Parathyroid adenoma (tissue), 2 donors: ENCODE measurements around the gene RXFP3.

Experiments
- H2AFZ ChIP-seq: fragments of 300-600 bp; sonication (generic); one replicate; pipeline ENCODE4 v1.7.0; 2017; ENCODE audit warnings: antibody characterized with exemption, mild to moderate bottlenecking
- H3K27ac ChIP-seq: fragments of 300-600 bp; sonication (generic); one replicate; pipeline ENCODE4 v1.7.0; 2017
- H3K27me3 ChIP-seq: fragments of 300-600 bp; sonication (generic); one replicate; pipeline ENCODE4 v1.7.0; 2017; ENCODE audit warnings: low read length; ENCODE audit not compliant: control insufficient read depth, insufficient read depth
- H3K36me3 ChIP-seq: fragments of 300-600 bp; sonication (generic); one replicate; pipeline ENCODE4 v1.7.0; 2017; ENCODE audit warnings: low read length; ENCODE audit not compliant: control insufficient read depth, insufficient read depth
- H3K4me1 ChIP-seq: fragments of 300-600 bp; sonication (generic); one replicate; pipeline ENCODE4 v1.7.0; 2017; ENCODE audit warnings: control low read depth
- H3K4me2 ChIP-seq: fragments of 300-600 bp; sonication (generic); one replicate; pipeline ENCODE4 v1.7.0; 2017; ENCODE audit warnings: low read length
- H3K4me3 ChIP-seq: fragments of 300-600 bp; sonication (generic); one replicate; pipeline ENCODE4 v1.7.0; 2017; ENCODE audit warnings: low read depth, low read length
- H3K79me2 ChIP-seq: fragments of 300-600 bp; sonication (generic); one replicate; pipeline ENCODE4 v1.7.0; 2017; ENCODE audit warnings: control low read depth
- H3K9ac ChIP-seq: fragments of 300-600 bp; sonication (generic); one replicate; pipeline ENCODE4 v1.7.0; 2017; ENCODE audit warnings: mild to moderate bottlenecking
- H3K9me3 ChIP-seq: fragments of 300-600 bp; sonication (generic); one replicate; pipeline ENCODE4 v1.7.0; 2017; ENCODE audit warnings: low read length; ENCODE audit not compliant: control insufficient read depth
- CTCF ChIP-seq: fragments of 300-600 bp; sonication (generic); IDR thresholded peaks from one replicate; pipeline ENCODE4 v1.7.0; 2017; ENCODE audit warnings: antibody characterized with exemption, mild to moderate bottlenecking
- donor health status: primary hyperparathyroidism.

RXFP3 gene

DNA sequence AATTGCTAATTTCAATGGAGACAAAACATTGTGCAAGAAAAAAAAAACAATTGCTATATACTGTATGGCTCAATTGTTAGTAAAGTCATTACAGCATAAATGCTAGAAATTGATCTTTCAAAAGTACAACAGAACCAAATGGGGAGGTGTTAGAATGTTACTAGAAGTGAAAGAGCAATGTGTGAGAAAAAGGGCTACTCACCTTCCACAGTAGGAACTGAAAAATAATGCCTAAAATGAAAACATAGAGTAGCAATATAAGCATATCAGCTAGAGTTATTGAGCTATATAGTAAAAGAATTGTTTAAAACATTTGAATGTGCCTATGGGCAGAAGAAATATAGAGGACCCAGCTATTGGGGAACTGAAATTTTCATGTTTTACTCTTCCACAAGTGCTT lies 10.9 kb upstream of the RXFP3 start:
- Histone ChIP-seq H3K9me3 (no peaks in the 10 kb centered on the region), H3K4me2 (no peak overlapping the region), H3K9ac (no peak overlapping the region), H3K4me1 (no peaks in the 10 kb centered on the region), H3K27ac (no peak overlapping the region), H2AFZ (no peak overlapping the region), H3K79me2 (no peaks in the 10 kb centered on the region), H3K27me3 (no peaks in the 10 kb centered on the region), H3K4me3 (no peak overlapping the region), H3K36me3 (no peaks in the 10 kb centered on the region)
- TF ChIP-seq CTCF = no peak

DNA sequence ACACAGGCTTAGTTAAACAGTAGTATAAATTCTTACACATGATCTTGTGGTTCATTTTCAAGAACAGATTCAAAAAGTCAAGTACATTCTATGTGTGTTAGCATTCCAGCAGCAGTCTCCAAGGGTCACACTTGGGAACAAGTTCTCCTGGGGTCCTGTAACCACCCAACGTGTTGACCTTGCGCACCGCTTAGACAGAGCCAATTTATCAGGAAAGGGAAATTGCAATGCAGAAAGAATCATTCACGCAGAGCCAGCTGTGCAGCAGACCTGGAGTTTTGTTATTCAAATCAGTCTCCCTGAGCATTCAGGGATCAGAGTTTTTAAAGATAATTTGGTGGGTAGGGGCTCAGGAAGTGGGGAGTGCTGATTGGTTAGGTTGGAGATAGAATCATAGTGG lies 8.5 kb upstream of the RXFP3 start:
- Histone ChIP-seq H3K27me3 (no peaks in the 10 kb centered on the region), H3K79me2 (no peaks in the 10 kb centered on the region), H3K4me1 (no peaks in the 10 kb centered on the region), H3K36me3 (no peaks in the 10 kb centered on the region), H3K4me3 (no peak overlapping the region), H3K9me3 (no peaks in the 10 kb centered on the region), H3K27ac (no peak overlapping the region), H3K4me2 (no peak overlapping the region), H3K9ac (no peak overlapping the region), H2AFZ (no peak overlapping the region)
- no peak for TF ChIP-seq CTCF

GRCh38 chr5:33928283-33928682 lies 7.9 kb upstream of the RXFP3 start:
- H3K27ac ChIP-seq = no peak overlapping the region
- H3K9me3 ChIP-seq = no peaks in the 10 kb centered on the region
- no peak overlapping the region for H3K4me2 ChIP-seq
- no peak overlapping the region for H3K4me3 ChIP-seq
- no peaks in the 10 kb centered on the region for H3K79me2 ChIP-seq
- no peak overlapping the region for H3K9ac ChIP-seq
- H3K4me1 ChIP-seq = no peaks in the 10 kb centered on the region
- no peaks in the 10 kb centered on the region for H3K27me3 ChIP-seq
- H2AFZ ChIP-seq = no peak overlapping the region
- TF ChIP-seq CTCF = no peak
- H3K36me3 ChIP-seq = no peaks in the 10 kb centered on the region

GRCh38 chr5:33929925-33930690 lies 6.1 kb upstream of the RXFP3 start:
- Histone ChIP-seq H3K27me3 (no peaks in the 10 kb centered on the region), H3K4me2 (no peak overlapping the region)

More at GRCh38 chr5:33929925-33930690, 6.1 kb upstream of the RXFP3 start:
- H3K79me2 ChIP-seq = no peaks in the 10 kb centered on the region
- no peak overlapping the region for H3K27ac ChIP-seq
- no peak overlapping the region for H3K4me3 ChIP-seq
- no peak overlapping the region for H2AFZ ChIP-seq
- no peaks in the 10 kb centered on the region for H3K4me1 ChIP-seq
- no peaks in the 10 kb centered on the region for H3K9me3 ChIP-seq
- no peak for TF ChIP-seq CTCF
- no peaks in the 10 kb centered on the region for H3K36me3 ChIP-seq
- H3K9ac ChIP-seq = no peak overlapping the region
